Embryonic facial prominence (tissue), 1 donor: ENCODE data around the gene AGPAT3.

Experiments used
- DNase-seq: peaks from one replicate; pipeline ENCODE4 v3.0.0-alpha.2; 2016; ENCODE audit errors: extremely low spot score

The AGPAT3 gene

GRCh38 chr21:43935711-43936110 lies 70.7 kb downstream of the AGPAT3 start:
- no peak for DNase-seq

DNA sequence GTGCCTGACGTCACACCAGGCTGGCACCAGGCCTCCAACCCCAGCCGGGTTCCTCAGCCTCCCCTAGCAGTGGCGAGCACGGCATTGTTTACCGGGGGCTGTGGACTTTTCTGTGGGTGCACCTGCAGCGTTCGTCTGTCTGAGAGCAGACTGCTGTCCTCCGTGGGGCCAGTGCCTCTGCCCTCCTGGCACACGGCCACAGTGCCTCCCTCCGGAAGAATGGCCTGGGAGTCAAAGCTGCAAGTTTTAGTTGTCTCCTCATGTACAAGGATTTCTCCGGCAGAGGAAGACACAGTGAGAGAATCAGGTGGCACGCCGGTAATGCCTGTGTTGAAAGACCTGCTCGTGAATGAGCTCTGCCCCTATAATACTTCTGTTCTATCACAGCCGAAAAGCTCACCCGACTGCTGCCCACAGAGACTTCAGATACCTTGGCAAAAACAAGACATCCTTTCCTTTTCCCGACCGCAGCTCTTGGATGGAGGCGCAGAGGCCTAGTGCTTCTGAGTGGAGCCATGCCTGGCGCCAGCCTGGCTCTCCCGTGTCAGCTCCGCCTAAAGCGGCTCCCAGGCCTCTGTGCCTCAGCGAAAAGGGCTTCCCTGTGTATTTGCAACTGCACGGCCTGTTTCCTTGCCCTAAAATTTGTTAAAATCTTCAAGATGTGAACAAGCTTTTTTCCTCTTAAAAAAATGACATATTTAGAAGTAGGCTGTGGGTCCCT lies 71.4 kb downstream of the AGPAT3 start:
- DNase-seq = no peak

- DNase-seq = no peak
These were observed 72.2 kb downstream of the AGPAT3 start for GRCh38 chr21:43937051-43937832.

DNA sequence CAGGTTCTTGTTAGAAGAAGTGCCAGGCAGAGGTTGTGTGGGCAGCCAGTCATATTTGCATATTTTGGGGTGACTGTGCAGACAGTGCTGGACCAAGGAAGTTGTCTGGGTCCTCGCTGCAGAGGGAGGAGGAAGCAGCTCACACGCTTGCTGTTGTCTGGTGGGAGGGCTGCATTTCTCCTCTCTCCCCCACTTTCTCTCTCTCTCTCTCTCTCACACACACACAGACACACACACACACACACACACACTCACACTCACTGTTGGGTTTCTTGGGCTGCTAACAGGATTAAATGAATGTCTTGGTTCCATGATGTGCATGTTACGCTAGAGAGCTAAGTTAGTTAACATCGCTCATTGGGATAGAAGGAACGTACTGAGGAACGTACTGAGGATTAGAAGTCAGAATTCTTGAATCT lies 72.9 kb downstream of the AGPAT3 start:
- no peak for DNase-seq

- no peak for DNase-seq
These were observed 73.9 kb downstream of the AGPAT3 start for GRCh38 chr21:43938751-43939442.

- DNase-seq = no peak
These were observed 74.7 kb downstream of the AGPAT3 start for GRCh38 chr21:43939443-43940328.

- no peak for DNase-seq
These were observed 75.5 kb downstream of the AGPAT3 start for GRCh38 chr21:43940329-43941050.

DNA sequence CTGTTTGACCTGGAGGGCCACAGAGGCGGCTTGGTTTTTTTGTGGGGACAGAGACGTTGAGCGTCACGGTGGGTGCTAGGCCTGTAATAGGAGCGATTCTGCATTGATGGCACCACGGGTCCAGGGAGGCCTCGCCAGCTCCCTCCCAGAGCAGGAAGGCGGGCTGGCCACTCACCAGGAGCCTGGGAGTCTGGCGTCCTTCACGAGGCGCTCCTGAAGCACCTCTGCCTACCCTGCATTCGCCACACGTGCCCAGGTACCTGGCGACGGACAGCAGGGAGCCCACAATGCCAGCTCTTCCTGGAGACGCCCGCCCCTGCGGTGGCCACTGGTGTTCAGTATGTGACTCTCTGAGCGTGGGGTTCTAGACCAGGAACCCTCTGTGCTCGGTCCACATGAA lies 77.2 kb downstream of the AGPAT3 start:
- DNase-seq = no peak

GRCh38 chr21:43942621-43943020 lies 77.6 kb downstream of the AGPAT3 start:
- no peak for DNase-seq

DNA sequence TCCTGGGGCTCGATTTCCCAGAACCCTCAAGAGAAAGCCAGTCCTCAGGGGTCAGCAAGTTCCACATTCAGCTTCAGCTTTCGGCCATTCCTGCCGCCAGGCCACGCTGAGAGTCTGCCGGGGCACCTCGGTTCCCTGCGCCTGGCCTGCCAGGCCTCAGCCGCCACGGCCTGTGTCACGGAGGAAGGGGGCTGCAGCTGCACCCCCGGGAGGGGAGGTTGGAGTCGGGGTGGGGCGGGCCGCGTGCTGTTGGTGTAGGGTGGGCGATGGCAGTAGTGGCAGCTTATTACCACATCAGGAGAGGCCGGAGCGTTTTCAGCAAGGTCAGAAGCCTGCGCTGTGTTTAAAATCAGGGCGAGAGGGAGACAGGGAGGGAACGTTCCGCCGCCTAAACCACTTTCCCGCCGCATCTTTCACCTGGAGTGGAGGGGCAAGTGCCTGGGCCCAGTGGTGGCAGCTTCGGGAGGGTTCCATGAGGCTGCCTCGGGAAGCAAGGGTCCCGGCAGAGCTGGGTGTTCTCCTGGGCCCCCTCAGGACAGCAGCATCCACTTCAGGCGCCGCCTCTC lies 78.6 kb downstream of the AGPAT3 start:
- DNase-seq = no peak

DNA sequence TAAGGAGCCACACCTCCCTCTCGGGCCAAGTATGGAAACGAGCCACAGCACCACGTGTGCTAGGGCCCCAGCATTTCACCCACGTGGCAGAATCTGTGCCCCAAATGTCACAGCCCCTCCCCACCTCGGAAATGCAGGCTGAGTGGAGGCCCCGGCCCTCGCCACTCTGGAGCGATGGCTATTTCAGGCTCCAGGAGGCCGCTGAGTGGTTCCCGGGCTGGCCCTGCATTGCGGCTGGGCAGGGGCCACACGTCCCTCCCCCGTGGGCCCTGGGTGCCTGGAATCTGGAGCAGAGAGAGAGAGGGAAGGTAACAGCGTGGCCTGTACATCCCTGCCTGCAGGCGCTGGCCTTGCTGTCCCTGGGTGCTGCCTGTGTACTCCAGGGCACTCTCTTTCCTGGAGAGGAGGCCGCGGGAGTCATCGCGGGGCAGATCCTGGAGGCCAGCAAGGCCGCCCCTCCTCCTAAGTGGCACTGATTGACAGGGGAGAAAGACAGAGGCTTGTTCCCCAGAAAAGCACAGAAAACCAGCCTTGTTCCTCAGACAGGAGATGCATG lies 79.1 kb downstream of the AGPAT3 start:
- DNase-seq = no peak

- no peak for DNase-seq
These were observed 79.7 kb downstream of the AGPAT3 start for GRCh38 chr21:43944757-43945156.

DNA sequence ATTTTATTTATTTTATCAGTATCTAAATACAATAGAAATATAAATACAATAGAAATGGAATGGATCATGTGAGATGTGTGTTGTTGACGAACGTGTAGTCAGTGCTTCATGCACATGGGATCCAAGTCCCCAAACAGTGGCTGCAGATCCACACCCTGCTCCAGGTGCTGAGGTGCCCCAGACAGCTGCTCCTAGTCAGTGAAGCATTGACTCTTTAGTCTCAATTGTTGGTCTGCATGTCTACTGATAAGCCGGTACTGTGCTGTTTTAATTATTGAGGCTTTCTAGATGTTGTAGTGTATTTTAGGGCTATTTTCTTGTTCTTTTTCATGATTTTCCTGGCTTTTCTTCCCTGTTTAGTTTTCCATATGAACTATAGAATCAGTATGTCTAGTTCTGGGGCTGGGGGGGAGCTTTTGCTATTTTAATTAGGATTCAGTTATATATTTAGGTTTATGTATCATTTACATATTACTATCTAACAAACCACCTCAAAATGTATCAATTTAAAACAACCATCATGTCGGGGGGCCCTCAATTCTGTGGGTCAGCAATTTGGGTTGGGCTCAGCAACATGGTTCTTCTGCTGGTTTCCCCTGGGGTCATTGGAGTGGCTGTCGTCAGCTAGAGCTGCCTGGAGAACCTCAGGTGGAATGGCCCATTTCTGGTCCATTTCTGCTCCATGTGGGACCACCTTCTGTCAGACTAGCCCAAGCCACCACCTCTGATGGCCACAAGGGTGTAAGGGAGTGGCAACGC lies 83.9 kb downstream of the AGPAT3 start:
- no peak for DNase-seq

DNA sequence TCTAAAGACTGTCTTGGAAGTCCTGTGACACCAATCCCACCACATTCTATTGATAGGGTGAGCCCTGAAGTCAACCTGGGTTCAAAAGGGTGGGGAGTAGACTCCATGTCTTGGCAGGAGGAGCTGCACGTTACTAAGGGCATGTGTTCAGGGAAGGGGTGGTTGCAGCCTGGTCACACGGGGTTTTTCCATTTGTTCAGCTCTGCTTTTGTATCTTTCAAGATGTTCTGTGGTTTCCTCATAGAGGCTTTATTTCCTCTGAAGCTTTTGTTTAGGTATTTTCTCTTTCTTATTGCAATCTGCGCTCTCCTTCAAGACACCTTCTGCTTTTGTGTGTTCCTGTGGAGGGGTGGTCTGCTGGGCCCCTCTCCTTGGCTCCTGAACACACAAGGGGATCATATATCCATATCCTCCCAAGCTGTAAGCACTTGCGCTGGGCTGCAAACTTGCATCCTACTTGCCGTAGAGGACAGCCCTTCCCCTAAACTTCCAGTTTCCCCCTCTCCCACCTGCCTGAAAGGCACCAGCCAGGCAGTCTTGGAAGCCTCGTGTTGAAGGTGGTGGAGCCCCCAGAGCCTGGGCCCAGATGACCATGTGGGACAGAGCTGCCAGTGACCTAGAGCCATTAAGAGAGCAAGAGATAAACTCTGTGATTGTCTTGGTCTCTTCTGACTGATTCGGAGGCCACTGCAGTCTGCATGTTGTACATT lies 84.6 kb downstream of the AGPAT3 start:
- DNase-seq = no peak

DNA sequence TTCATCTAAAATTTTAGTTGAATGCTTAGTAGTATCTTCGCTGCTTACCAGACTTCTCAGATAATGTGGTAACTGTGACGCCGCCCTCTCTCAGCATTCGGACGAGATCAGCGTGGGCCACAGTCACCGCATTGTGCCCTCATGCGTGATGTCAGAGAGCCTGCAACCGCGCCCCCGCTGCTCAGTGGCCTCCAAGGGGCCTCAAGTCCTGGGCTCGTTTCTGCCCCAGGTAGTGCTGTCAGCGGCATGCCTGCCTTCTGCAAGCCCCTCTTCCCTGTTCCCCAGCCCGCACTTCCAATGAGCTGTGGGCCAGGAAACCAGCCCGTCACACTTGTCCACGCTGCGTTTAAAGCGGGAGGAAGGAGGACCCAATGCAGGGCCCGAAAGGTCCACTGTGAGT lies 85.5 kb downstream of the AGPAT3 start:
- no peak for DNase-seq

GRCh38 chr21:43950936-43951335 lies 85.9 kb downstream of the AGPAT3 start:
- DNase-seq = no peak

GRCh38 chr21:43951911-43952703 lies 87.1 kb downstream of the AGPAT3 start:
- no peak for DNase-seq

- no peak for DNase-seq
These were observed 88.0 kb downstream of the AGPAT3 start for GRCh38 chr21:43953021-43953420.
